Small intestine (tissue), 7 donors: ENCODE data around the gene FBXL14. TPM values are rescaled to one million over a fixed set of nuclear protein-coding genes. Genes with fewer than 3 reads are reported as not detected.
"Not testable (repeated sequence)": the region's sequence is repeated elsewhere in the genome, so short reads cannot be mapped to it uniquely, and the experiment has no call there.

Experiments
- DNase-seq, 2 donors: peaks; one replicate each; pipeline versions ENCODE4 v3.0.0 to v3.0.0-alpha.2; 2013
- FAIRE-seq: peaks from 2 replicates; lab custom pipeline; 2012; peaks lifted over from hg19 to GRCh38; lab: Jason Lieb, UNC
- H3K27ac ChIP-seq, 3 donors: one replicate each; pipeline ENCODE4 v1.5.1; 2013; ENCODE audit warnings: low read length in 2 of 3, mild to moderate bottlenecking in 2 of 3, control low read depth in 1 of 3, inconsistent platforms in 1 of 3, low read depth in 1 of 3, moderate library complexity in 1 of 3
- H3K27me3 ChIP-seq, 3 donors: one replicate each; pipeline ENCODE4 v1.6.1; 2013; ENCODE audit warnings: low read length in 3 of 3, inconsistent platforms in 1 of 3; ENCODE audit not compliant: control insufficient read depth in 3 of 3, insufficient read depth in 3 of 3
- H3K36me3 ChIP-seq, 3 donors: one replicate each; pipeline ENCODE4 v1.6.1; 2013; ENCODE audit warnings: low read length in 3 of 3, inconsistent platforms in 1 of 3, low read depth in 1 of 3, mild to moderate bottlenecking in 1 of 3, moderate library complexity in 1 of 3; ENCODE audit not compliant: control insufficient read depth in 3 of 3, insufficient read depth in 2 of 3
- H3K4me1 ChIP-seq, 3 donors: one replicate each; pipeline ENCODE4 v1.6.1; 2013; ENCODE audit warnings: low read length in 2 of 3, inconsistent platforms in 1 of 3, low read depth in 1 of 3, mild to moderate bottlenecking in 1 of 3, moderate library complexity in 1 of 3; ENCODE audit not compliant: control insufficient read depth in 3 of 3, insufficient read depth in 2 of 3
- H3K4me3 ChIP-seq, 3 donors: one replicate each; pipeline ENCODE4 v1.5.1; 2013; ENCODE audit warnings: low read length in 3 of 3, control low read depth in 1 of 3, inconsistent platforms in 1 of 3, low read depth in 1 of 3, mild to moderate bottlenecking in 1 of 3, moderate library complexity in 1 of 3
- H3K9me3 ChIP-seq, 2 donors: one replicate each; pipeline ENCODE4 v1.6.1; 2013; ENCODE audit warnings: low read depth in 1 of 2, low read length in 1 of 2; ENCODE audit not compliant: control insufficient read depth in 2 of 2, insufficient read depth in 1 of 2
- WGBS, 3 donors: extraction: QIAGEN DNeasy Blood & Tissue Kit; methylation state at CpG; one replicate each; pipeline ENCODE4 v1.1.7; 2013; 5-methylcytosine and 5-hydroxymethylcytosine counted together
- polyA plus RNA-seq, 4 donors: library from polyadenylated mRNA; stranded (reverse) in 3 of 4; unstranded in 1 of 4; fragments of 200-250 nt in 3 of 4; fragments of 120-200 nt in 1 of 4; gene quantifications; one replicate each; pipeline versions ENCODE4 v1.2.1 to v1.2.3, GENCODE V29; 2013
- donor health status: healthy with polysubstance abuse.
- donor health status: control.
- donor health status: control.
- donor health status: Bipolar disorder and iron deficiency.
- donor health status: healthy.

FBXL14 gene
- polyA plus RNA-seq, 4 donors = 3.5 to 15.7 (median 8.9) TPM

DNA sequence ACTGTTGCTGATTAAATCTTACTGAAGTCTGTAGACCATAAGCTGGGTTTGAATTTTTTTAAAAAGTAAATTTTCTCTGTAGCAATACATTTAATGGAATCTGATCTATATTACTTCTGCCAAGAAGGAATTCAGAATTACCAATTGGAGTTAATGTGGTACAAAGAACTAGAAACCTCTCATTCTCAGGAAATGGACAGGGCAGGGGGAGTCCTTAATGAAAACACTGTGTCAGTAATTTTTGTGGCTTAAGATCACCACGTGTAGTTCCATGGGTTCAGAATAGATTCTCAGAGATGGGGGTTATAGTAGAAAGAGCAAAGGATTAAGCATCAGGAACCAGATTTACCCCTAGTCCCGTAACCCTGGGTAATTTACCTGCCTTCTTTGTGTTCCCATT lies 30.3 kb downstream of the FBXL14 start:
- Histone ChIP-seq H3K4me1 (peaks cover 0 to 6% (median 0%) of the 10 kb centered on the region in 3 donors), H3K9me3 (peaks cover 0 to 3% of the 10 kb centered on the region in 2 donors), H3K27me3 (peaks cover 0 to 5% (median 0%) of the 10 kb centered on the region in 3 donors), H3K4me3 (no peak overlapping the region), H3K27ac (no peak overlapping the region), H3K36me3 (peaks cover 0 to 2% (median 0%) of the 10 kb centered on the region in 3 donors)
- WGBS, 3 donors = 86 to 92% (median 86%) methylated on average over 2 of the region's 2 CpGs
- DNase-seq = no peak
- no peak for FAIRE-seq

DNA sequence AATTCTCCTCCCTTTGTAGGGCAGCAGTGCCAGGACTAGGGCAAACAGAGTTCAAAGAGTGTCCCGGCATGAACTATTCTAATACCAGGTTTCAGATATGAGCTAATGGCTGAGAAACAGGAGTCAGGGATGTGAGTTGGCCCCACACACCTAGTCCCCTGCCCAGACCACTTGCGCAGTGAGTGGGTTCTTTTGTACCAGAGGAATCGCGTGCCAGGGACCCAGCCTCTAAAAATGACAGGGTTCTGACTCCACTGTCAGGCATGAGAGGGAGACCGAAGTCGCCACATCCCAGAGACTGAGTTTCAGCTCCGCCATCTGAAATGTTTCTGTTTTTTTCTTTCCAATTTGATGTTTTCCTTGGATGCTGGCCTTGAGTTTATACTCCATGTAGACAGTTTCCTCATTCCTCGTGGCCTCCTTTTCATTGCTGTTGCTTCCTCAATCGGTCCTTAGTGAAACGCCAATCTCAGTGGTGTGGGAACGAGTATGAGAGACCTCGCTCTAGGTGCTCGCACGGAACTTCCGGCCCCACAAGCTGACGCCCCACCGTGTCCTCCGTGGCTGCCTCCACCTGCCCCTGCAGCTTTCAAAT lies 31.5 kb downstream of the FBXL14 start:
- peaks cover 0 to 3% of the 10 kb centered on the region in 2 donors for H3K9me3 ChIP-seq
- peaks cover 0 to 6% (median 0%) of the 10 kb centered on the region in 3 donors for H3K4me1 ChIP-seq
- peaks cover 0 to 5% (median 0%) of the 10 kb centered on the region in 3 donors for H3K27me3 ChIP-seq
- no peak overlapping the region for H3K27ac ChIP-seq
- H3K4me3 ChIP-seq = no peak overlapping the region
- 86 to 90% (median 90%) methylated on average over 18 of the region's 18 CpGs for WGBS, 3 donors
- H3K36me3 ChIP-seq = peaks cover 0 to 2% (median 0%) of the 10 kb centered on the region in 3 donors
- FAIRE-seq = no peak
- no peak for DNase-seq

DNA sequence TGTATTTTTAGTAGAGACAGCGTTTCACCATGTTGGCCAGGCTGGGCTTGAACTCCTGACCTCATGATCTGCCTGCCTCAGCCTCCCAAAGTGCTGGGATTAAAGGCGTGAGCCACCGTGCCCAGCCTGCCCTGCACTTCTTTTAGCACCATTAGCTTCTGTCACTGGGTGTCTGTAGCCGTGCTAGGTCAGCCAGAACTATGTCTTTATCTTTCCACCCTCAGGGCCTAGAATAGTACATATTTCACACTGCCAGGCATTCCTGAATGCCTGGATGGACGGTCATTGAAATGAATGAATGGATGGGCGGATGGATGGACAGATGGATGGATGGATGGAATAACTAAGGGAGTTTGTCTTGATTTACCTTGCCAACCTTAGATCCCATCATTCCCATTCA lies 33.7 kb downstream of the FBXL14 start:
- Histone ChIP-seq H3K9me3 (no peaks in the 10 kb centered on the region), H3K4me1 (peaks cover 0 to 6% (median 0%) of the 10 kb centered on the region in 3 donors), H3K27me3 (no peaks in the 10 kb centered on the region), H3K36me3 (no peaks in the 10 kb centered on the region), H3K27ac (no peak overlapping the region), H3K4me3 (no peak overlapping the region)
- no peak for FAIRE-seq
- DNase-seq = no peak
- WGBS, 3 donors = 88 to 93% (median 88%) methylated on average over 6 of the region's 6 CpGs

DNA sequence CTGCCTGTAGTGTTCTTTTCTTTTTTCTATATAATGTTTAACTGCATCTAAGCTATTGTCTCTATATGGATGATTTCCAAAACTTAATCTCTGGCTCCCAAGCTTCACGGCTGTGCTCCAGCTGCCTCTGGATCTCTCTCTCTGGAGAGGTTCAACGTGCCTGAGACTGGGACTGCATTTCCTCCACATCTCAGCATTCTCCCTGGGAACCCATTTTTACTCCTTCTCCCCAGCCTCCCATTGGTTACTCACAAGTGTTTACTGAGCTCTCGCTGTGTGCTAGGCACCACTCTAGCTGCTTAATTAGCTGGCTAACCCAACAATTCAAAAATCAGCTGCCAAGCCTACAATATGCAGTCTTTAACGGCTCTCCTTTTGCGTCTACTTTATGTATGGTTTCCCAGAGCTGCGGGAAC lies 34.7 kb downstream of the FBXL14 start:
- Histone ChIP-seq H3K27ac (no peak overlapping the region), H3K4me3 (no peak overlapping the region), H3K4me1 (peaks cover 0 to 6% (median 0%) of the 10 kb centered on the region in 3 donors), H3K9me3 (no peaks in the 10 kb centered on the region), H3K27me3 (no peaks in the 10 kb centered on the region), H3K36me3 (no peaks in the 10 kb centered on the region)
- no peak for FAIRE-seq
- 16 to 41% (median 31%) methylated on average over 6 of the region's 6 CpGs for WGBS, 3 donors
- DNase-seq = no peak

DNA sequence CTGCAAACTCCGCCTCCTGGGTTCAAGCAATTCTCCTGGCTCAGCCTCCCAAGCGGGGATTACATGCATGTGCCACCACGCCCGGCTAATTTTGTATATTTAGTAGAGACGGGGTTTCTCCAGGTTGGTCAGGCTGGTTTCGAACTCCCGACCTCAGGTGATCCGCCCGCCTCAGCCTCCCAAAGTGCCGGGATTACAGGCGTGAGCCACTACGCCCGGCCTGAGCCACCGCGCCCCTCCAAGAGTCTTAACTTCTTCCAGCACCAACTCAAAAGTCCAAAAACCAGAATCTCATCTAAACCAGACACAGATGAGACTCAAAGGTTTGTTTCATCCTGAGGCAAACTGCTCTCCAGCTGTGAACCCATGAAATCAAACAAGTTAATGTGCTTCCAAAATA lies 36.3 kb downstream of the FBXL14 start:
- DNase-seq, H3K27me3 ChIP-seq, H3K4me3 ChIP-seq, FAIRE-seq, H3K36me3 ChIP-seq, H3K9me3 ChIP-seq, H3K4me1 ChIP-seq, H3K27ac ChIP-seq: not testable (repeated sequence)
- WGBS, 3 donors = 88 to 93% (median 92%) methylated on average over 15 of the region's 15 CpGs

DNA sequence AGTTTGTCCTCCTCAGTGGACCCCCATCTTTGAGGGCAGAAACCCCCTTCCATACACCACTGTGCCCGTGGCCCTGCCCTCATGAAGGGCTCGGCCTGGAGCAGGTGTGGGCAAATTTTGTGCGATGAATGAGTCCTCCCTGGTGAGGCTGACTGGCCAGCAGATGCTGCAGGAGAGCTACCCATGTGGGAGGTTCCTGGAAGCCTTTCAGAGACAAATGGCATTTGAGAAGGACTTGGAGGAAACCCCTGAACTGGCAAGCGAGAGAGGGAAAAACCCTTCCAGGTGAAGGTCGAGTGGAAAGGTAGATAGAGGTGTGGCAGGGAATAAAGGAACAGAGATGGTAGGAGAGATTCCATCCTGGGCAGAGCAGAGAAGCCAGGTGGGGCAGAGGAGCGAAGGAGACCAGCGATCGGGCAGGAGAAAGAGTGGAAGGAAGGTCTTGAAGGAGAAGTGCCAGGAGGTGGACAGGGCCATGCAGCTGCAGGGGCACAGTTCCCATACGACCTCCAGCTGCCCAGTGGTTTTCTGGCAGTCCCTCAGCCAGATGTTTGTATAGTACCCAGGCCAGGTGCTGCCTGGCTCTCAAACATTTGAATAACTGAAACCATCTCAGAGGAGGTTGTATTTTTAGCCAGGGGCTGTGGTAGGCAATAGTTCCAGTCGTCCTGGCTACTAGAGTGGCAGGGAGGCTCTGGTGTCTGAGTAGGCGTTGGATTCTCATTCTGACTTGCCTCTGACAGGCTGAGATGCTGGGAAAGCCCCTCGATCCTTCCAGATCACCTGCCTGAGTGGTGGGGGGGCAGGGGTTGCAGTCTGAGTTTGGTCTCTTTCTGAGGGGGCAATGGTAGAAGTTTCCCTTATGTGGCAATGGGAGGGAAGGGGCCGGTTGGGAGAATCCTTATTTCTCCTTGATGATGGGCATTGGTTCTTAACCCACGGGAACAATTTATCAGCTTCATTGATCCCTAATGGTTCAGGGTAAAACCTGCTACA lies 40.1 kb downstream of the FBXL14 start:
- H3K4me1 ChIP-seq = no peaks in the 10 kb centered on the region
- H3K27ac ChIP-seq = peak overlapping the region in 1 of 3 donors; percentile 62
- peaks cover 0 to 4% (median 2%) of the 10 kb centered on the region in 3 donors for H3K27me3 ChIP-seq
- H3K9me3 ChIP-seq = peaks cover 0 to 3% of the 10 kb centered on the region in 2 donors
- no peak for FAIRE-seq
- WGBS, 3 donors = 58 to 73% (median 66%) methylated on average over 14 of the region's 14 CpGs
- no peak for DNase-seq
- H3K4me3 ChIP-seq = no peak overlapping the region
- H3K36me3 ChIP-seq = no peaks in the 10 kb centered on the region

DNA sequence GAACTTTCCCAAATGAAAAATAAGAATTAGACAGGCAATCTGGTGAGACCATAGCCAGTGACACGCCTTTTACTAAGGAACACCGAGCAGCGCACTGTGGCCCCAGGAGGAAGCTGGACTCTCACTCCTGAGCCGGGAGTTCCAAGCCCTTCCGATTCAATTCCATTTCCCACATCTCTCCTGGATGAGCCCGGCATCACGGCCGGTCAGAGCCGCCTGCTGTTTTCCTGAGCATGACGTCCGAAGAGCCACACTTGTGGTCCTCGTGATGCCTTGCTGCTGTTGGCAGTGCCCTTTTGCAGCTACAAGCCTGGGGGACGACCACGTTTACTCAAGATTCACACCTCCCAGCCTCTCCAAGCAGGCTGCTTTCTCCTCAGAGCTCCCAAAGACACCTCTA lies 40.8 kb downstream of the FBXL14 start:
- peak overlapping the region in 1 of 3 donors; percentile 36 for H3K27ac ChIP-seq
- H3K4me1 ChIP-seq = no peaks in the 10 kb centered on the region
- H3K4me3 ChIP-seq = no peak overlapping the region
- DNase-seq = no peak
- FAIRE-seq = no peak
- H3K27me3 ChIP-seq = peaks cover 0 to 4% (median 2%) of the 10 kb centered on the region in 3 donors
- peaks cover 0 to 3% of the 10 kb centered on the region in 2 donors for H3K9me3 ChIP-seq
- H3K36me3 ChIP-seq = no peaks in the 10 kb centered on the region
- 60 to 76% (median 72%) methylated on average over 14 of the region's 14 CpGs for WGBS, 3 donors

DNA sequence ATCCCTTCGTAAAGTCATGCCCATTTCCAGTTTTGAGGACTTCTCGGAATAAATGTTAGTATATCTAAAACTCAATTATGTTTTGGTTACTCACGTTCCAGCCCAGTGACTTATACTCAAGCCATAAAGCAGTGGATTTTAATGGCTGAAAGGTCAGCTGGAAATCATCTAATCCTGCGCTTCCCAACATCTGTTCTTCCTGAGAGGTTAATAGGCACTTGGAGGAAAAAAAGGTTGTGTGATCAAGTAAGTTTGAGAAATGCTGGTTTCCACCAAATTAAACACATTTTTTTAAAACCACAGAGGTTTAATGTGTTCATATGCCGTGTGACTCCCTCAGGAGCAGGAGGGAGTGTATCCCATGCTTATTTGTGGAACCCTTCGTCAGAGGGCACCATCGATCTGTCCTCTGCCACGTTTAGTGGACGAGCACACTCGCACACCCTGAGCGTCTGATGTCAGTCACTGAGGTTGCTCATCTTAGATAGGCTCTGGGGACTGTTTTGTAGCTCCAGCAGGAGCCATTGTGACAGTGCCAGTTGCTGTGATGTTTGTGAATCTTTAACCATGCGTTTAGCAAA lies 41.4 kb downstream of the FBXL14 start:
- 76 to 80% (median 78%) methylated on average over 12 of the region's 12 CpGs for WGBS, 3 donors
- Histone ChIP-seq H3K27me3 (peaks cover 0 to 4% (median 2%) of the 10 kb centered on the region in 3 donors), H3K9me3 (peaks cover 0 to 3% of the 10 kb centered on the region in 2 donors), H3K27ac (peak overlapping the region in 1 of 3 donors; percentile 36), H3K4me1 (no peaks in the 10 kb centered on the region), H3K4me3 (no peak overlapping the region), H3K36me3 (no peaks in the 10 kb centered on the region)
- no peak for FAIRE-seq
- DNase-seq = no peak
